Left ventricle myocardium inferior (tissue), 1 donor: ENCODE results near the gene ADSS1. TPM values are rescaled to one million over a fixed set of nuclear protein-coding genes. Genes with fewer than 3 reads are reported as not detected.

Source experiments
- DNase-seq: peaks from one replicate; pipeline ENCODE4 v3.0.0-alpha.2; 2020
- H3K27ac ChIP-seq: fragments of 200-600 bp; replicated peaks from 2 replicates; pipeline ENCODE4 v1.8.0; 2021
- H3K27me3 ChIP-seq: fragments of 200-600 bp; 2 replicates; pipeline ENCODE4 v1.8.0; 2021; ENCODE audit warnings: low read depth
- H3K36me3 ChIP-seq: fragments of 200-600 bp; 2 replicates; pipeline ENCODE4 v1.8.0; 2021
- H3K4me1 ChIP-seq: fragments of 200-600 bp; 2 replicates; pipeline ENCODE4 v1.8.0; 2021
- H3K4me3 ChIP-seq: fragments of 200-600 bp; 2 replicates; pipeline ENCODE4 v1.8.0; 2021; ENCODE audit warnings: mild to moderate bottlenecking, moderate library complexity
- H3K9me3 ChIP-seq: fragments of 200-600 bp; replicated peaks from 2 replicates; pipeline ENCODE4 v1.8.0; 2021
- intact Hi-C: fragments of 100-400 bp; cut with micrococcal nuclease; formaldehyde crosslinking; loops from one replicate; pipeline ENCODE4 v1.11.0; 2022
- total RNA-seq: library from RNA; stranded (reverse); fragmentation: NEBNext Ultra II Directional; extraction: Animal tissue kit (Norgen Biotek cat#: 25700); gene quantifications from one replicate; pipeline ENCODE4 v1.2.1, GENCODE V29; 2021
- TF ChIP-seq, protein P1 (sequence below): fragments of 200-600 bp; IDR thresholded peaks from 2 replicates; pipeline ENCODE4 v1.8.0; 2021; ENCODE audit warnings: antibody characterized with exemption, mild to moderate bottlenecking, borderline replicate concordance
- donor health status: DM: no; HTN: yes; CAD: no; lungs with severe emphysema.

Gene ADSS1
- total RNA-seq, 1 donor from 2014 or later, result 218 TPM

DNA sequence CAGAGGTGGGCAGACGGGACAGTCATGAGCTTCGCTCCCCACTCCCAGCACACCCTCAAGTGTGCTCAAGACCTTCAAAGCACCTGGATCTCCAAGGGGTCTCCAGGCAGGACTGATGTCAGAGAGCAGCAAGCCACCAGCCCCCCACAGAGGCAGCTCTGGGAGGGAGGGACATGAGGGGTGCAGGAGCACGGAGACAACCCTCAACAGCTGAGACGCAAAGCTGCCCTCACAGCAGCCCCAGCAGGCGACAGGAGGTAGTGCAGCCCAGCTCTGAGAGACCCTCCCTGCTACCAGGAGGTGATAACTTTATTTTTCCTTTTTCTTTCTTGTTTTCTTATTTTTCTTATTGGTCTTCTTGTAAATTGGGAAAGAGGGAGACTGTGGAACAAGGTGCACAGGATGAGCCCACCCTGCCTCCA, 46.8 kb downstream of the ADSS1 start:
- H3K27ac ChIP-seq, result no peak overlapping the region
- H3K27me3 ChIP-seq, result no peaks in the 10 kb centered on the region
- H3K36me3 ChIP-seq, result peaks cover 53% of the 10 kb centered on the region
- intact Hi-C loops, result no loop called here
- peaks cover 15% of the 10 kb centered on the region for H3K9me3 ChIP-seq
- DNase-seq, result no peak
- H3K4me1 ChIP-seq, result peaks cover 12% of the 10 kb centered on the region
- H3K4me3 ChIP-seq, result no peak overlapping the region
- TF ChIP-seq, protein P1, sequence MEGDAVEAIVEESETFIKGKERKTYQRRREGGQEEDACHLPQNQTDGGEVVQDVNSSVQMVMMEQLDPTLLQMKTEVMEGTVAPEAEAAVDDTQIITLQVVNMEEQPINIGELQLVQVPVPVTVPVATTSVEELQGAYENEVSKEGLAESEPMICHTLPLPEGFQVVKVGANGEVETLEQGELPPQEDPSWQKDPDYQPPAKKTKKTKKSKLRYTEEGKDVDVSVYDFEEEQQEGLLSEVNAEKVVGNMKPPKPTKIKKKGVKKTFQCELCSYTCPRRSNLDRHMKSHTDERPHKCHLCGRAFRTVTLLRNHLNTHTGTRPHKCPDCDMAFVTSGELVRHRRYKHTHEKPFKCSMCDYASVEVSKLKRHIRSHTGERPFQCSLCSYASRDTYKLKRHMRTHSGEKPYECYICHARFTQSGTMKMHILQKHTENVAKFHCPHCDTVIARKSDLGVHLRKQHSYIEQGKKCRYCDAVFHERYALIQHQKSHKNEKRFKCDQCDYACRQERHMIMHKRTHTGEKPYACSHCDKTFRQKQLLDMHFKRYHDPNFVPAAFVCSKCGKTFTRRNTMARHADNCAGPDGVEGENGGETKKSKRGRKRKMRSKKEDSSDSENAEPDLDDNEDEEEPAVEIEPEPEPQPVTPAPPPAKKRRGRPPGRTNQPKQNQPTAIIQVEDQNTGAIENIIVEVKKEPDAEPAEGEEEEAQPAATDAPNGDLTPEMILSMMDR, result peak; percentile 42

DNA sequence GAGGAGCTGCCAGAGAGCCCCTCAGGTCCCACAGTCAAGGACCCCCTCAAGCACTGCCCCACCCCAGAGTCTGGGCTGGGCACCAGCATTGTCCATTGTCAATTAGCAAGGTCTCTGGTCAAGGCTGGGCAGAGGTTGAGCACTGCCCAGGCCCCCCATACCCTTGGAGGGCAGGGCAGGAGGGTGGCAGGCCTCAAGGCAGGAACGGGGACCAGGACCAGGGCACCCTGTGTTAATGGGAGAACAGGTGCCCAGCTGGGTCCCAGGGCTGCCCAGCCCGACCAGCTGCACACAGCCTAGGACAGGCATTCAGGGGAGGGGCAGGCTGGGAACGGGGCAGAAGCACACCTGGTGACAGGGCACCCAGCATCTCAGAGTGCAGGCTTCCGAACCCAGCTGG, 47.3 kb downstream of the ADSS1 start:
- peaks cover 54% of the 10 kb centered on the region for H3K36me3 ChIP-seq
- H3K27ac ChIP-seq, result no peak overlapping the region
- no peak overlapping the region for H3K4me3 ChIP-seq
- no peak for DNase-seq
- peaks cover 12% of the 10 kb centered on the region for H3K4me1 ChIP-seq
- intact Hi-C loops, result no loop called here
- no peaks in the 10 kb centered on the region for H3K27me3 ChIP-seq
- TF ChIP-seq, protein P1, result no peak
- peaks cover 10% of the 10 kb centered on the region for H3K9me3 ChIP-seq

DNA sequence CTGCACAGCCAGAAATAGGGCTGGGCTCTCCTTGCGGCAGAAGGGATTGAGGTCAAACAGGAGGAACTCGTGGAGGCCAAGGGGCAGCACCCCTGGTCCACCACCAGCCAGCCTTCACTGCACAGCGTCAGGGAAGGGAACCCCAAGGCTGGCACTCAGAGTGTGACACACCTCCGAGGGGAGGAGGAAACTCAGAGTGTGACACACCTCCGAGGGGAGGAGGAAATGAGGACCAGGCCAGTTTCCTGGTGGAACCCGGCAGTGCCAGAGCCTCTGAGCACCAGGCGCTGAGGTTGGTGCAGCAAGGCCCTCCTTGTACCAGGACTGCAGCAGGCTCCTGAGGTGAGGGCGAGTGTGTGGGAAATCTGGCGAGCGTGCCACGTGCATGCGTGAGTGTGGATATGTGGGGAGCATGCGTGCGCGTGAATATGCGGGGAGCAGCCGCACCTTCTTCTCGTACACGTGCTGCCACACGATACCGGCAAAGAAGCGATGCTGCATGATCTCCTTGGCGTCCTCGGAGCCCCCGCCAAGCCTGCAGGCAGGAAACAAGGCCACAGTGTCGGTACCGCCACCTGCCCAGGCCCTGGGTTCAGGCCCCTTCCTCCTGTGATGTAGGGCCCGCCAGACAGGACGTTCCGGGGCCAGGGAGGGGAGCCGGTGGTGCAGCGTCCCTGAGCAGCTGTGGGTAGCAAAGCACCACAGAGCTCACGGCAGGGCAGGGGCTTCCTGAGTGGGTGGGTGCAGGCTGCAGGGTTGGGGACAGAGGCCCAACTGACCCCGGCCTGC, 48.1 kb downstream of the ADSS1 start:
- intact Hi-C loops, result no loop called here
- Histone ChIP-seq H3K36me3 (peaks cover 61% of the 10 kb centered on the region), H3K4me1 (peaks cover 12% of the 10 kb centered on the region), H3K4me3 (no peak overlapping the region), H3K9me3 (peaks cover 7% of the 10 kb centered on the region), H3K27ac (no peak overlapping the region), H3K27me3 (no peaks in the 10 kb centered on the region)
- DNase-seq, result no peak
- TF ChIP-seq, protein P1, result no peak

DNA sequence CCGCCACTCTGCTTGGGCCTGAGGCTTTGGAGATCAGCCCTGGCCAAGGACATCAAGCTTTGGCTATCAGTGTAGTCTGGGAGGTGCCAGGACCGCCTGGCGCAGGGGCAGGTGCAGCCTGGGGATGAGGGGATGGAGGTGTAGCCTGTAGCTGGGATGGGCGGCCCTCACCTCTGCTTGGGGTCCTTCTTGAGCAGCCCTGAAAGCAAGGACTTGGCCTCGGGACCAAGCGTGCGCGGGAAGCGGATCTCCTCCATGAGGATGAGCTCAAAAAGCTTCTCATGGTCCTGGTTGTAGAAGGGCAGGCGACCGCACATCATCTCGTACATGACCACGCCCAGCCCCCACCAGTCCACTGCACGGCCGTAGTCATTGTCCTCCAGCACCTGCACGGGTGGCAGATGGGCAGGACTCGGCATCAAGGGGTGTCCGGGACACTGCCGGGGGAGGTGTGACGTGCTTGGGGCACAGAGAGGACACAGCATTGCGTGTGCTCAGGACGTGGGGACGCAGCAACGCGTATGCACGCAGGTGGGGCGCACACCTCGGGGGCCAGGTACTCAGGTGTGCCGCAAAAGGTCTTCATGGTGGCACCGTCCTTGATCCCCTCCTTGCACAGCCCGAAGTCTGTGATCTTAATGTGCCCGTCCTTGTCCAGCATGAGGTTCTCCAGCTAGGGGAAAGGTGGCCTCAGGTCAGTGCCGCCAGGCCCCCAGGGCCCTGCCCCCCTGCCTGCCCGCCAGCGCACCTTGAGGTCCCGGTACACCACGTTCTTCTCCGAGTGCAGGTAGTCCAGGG, 48.9 kb downstream of the ADSS1 start:
- no peak overlapping the region for H3K4me3 ChIP-seq
- TF ChIP-seq, protein P1, result no peak
- H3K27me3 ChIP-seq, result no peaks in the 10 kb centered on the region
- H3K36me3 ChIP-seq, result peaks cover 67% of the 10 kb centered on the region
- peaks cover 12% of the 10 kb centered on the region for H3K4me1 ChIP-seq
- no peak for DNase-seq
- intact Hi-C loops, result no loop called here
- peaks cover 7% of the 10 kb centered on the region for H3K9me3 ChIP-seq
- H3K27ac ChIP-seq, result no peak overlapping the region

DNA sequence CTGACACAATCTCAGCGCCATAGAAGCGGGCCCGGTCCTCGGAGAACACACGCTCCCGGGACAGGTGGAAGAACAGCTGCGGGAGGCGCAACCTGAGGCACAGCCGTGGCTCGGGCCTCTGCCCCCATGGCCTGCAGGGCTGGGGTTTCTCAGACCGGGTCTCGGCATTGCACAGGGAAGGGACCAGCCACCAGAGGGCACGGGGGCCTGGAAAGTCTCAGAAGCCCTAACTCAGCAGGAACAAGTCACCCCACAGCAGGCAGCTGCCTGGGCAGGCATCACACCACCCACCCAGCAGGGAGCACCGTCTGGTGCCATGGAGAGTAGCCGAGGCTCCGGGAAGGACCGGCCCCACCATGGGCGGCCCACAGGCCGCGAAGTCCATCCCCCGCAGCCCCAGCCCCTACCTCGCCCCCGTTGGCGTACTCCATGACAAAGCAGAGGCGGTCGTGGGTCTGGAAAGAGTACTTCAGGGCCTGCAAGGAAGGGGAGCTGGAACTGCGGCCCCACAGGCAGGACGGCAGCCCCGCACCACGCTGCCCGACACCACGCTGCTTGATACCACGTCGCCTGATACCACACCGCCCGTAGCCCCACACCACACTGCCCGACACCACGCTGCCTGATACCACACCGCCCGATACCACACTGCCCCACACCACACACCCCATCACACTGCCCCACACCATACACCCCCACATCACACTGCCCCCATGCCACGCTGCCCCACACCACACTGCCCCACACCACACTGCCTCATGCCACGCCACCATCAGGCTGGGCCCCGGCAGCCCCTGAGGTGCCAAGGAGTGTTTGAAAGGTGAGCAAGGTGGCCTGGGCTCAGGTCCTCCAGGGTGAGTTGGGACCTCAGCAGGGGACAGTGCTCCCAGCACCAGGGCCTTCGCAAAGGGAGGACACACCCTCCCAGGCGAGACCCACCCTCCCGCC, 49.8 kb downstream of the ADSS1 start:
- intact Hi-C loops, result no loop called here
- peaks cover 7% of the 10 kb centered on the region for H3K9me3 ChIP-seq
- H3K4me3 ChIP-seq, result no peak overlapping the region
- peaks cover 6% of the 10 kb centered on the region for H3K4me1 ChIP-seq
- no peaks in the 10 kb centered on the region for H3K27me3 ChIP-seq
- H3K27ac ChIP-seq, result no peak overlapping the region
- no peak for DNase-seq
- H3K36me3 ChIP-seq, result peaks cover 67% of the 10 kb centered on the region
- TF ChIP-seq, protein P1, result no peak
